GM12865 (cell line): ENCODE results near the gene UBASH3A.

Experiments
- DNase-seq: peaks from one replicate; pipeline ENCODE4 v3.0.0; 2010; ENCODE audit warnings: low read depth
- H3K4me3 ChIP-seq: 2 replicates; pipeline ENCODE4 v1.5.1; 2011; ENCODE audit warnings: mild to moderate bottlenecking, low read depth, low read length, control low read depth
- CTCF ChIP-seq: IDR thresholded peaks from 2 replicates; pipeline ENCODE4 v1.5.1; 2011; ENCODE audit warnings: low read length, control low read depth, low read depth, inconsistent platforms; ENCODE audit not compliant: insufficient read depth; ENCODE audit errors: missing control alignments

Gene UBASH3A

GRCh38 chr21:42443876-42444744, 40.4 kb downstream of the UBASH3A start:
- DNase-seq: no peak
- TF ChIP-seq CTCF: no peak
- H3K4me3 ChIP-seq: no peak overlapping the region

GRCh38 chr21:42444745-42445059, 41.0 kb downstream of the UBASH3A start:
- no peak overlapping the region for H3K4me3 ChIP-seq
- no peak for DNase-seq
- TF ChIP-seq CTCF: no peak

GRCh38 chr21:42445311-42445710, 41.6 kb downstream of the UBASH3A start:
- no peak for TF ChIP-seq CTCF
- DNase-seq: no peak
- no peak overlapping the region for H3K4me3 ChIP-seq

GRCh38 chr21:42446531-42446930, 42.8 kb downstream of the UBASH3A start:
- no peak for DNase-seq
- no peak overlapping the region for H3K4me3 ChIP-seq
- TF ChIP-seq CTCF: no peak

- DNase-seq: no peak
- TF ChIP-seq CTCF: no peak
- no peak overlapping the region for H3K4me3 ChIP-seq
Observed at GRCh38 chr21:42447182-42447581, 43.5 kb downstream of the UBASH3A start.

GRCh38 chr21:42447732-42448131, 44.0 kb downstream of the UBASH3A start:
- TF ChIP-seq CTCF: no peak
- no peak overlapping the region for H3K4me3 ChIP-seq
- no peak for DNase-seq

- no peak overlapping the region for H3K4me3 ChIP-seq
- DNase-seq: no peak
- no peak for TF ChIP-seq CTCF
Observed at GRCh38 chr21:42448686-42449085, 45.0 kb downstream of the UBASH3A start.
